ENCODE results near the gene MRPL52. TPM values are rescaled to one million over a fixed set of nuclear protein-coding genes. Genes with fewer than 3 reads are reported as not detected.
A peak's percentile ranks its signal among the peaks of the same experiment; 100 is the strongest.

Gene MRPL52
- 114 and 180 TPM in 2 replicates for total RNA-seq (2014; rRNA removed)
- percentile 84 among the genes with signal in this experiment for Bru-seq, nascent RNA
- percentile 87 among the genes with signal in this experiment for BruChase-seq, experiment 1, labeled RNA remaining after a 6-hour chase
- BruChase-seq, experiment 2, labeled RNA remaining after a 2-hour chase = percentile 80 among the genes with signal in this experiment
- long read RNA-seq, transcript MRPL52-202 (5 exons, 1,118 nt) = major isoform, 25 of 141 reads
- long read RNA-seq, transcript MRPL52-203 (5 exons, 1,111 nt) = minor isoform, 17 of 141 reads
- long read RNA-seq, transcript MRPL52-210 (4 exons, 895 nt) = minor isoform, 14 of 141 reads
- long read RNA-seq, transcript MRPL52-215 (5 exons, 398 nt) = minor isoform, 7 of 141 reads
- long read RNA-seq, partial matches to known transcripts = 65 of 141 reads
- long read RNA-seq, other reads (novel, unspliced or antisense) = 9 of 141 reads

GRCh38 chr14:22829661-22830442 is at the start of gene MRPL52:
TSS of gene MRPL52 (plus strand) at chr14:22829887. CDS start at chr14:22829913, 26 bp downstream.
- Histone ChIP-seq H3F3A (ENCODE audit: low read length, unreplicated experiment) (peaks cover 2% of the 10 kb centered on the region), H3K4me2 (ENCODE audit: low read length) (peak within 1 kb of the TSS; percentile 92), H3K4me1 (ENCODE audit: insufficient read depth, low read length) (peaks cover 17% of the 10 kb centered on the region), H3K9ac (ENCODE audit: low read length) (peak within 1 kb of the TSS; percentile 92), H2AFZ (ENCODE audit: low read length) (peak within 1 kb of the TSS; percentile 89), H3K9me3 (ENCODE audit: low read length) (no peaks in the 10 kb centered on the region), H3K27ac (ENCODE audit: low read length) (peak within 1 kb of the TSS; percentile 17), H3K4me3 (ENCODE audit: low read length) (peak within 1 kb of the TSS; percentile 96), H3K79me2 (ENCODE audit: low read length) (peaks cover 22% of the 10 kb centered on the region), H3K27me3 (ENCODE audit: low read length) (no peaks in the 10 kb centered on the region), H3K9me2 (replicated peaks; ENCODE audit: low read length) (no peaks in the 10 kb centered on the region), H3K36me3 (ENCODE audit: low read depth, low read length) (peaks cover 10% of the 10 kb centered on the region; the same call in 1 of the 2 replicates), H4K20me1 (ENCODE audit: low read length) (no peaks in the 10 kb centered on the region)
- TF ChIP-seq CTCF (conservative IDR thresholded peaks at IDR 0.05; ENCODE audit: low read depth, low read length) (no peak), EZH2 (IDR thresholded peaks at IDR 0.05; ENCODE audit: low read length, unreplicated experiment) (no peak), EZH2phosphoT487 (IDR thresholded peaks at IDR 0.05; ENCODE audit: borderline replicate concordance, low read length) (no peak)
- TSS peak; percentile 69 for BruUV-seq (replicated peaks)
- intact Hi-C loops (cut with micrococcal nuclease) = no loop called here
- ChIA-PET CTCF (interaction anchor here (0.8 to 0.9 kb wide), 2 partner anchors 23 to 82 kb away, joined by 3 to 4 read pairs; no protein-coding TSS in a partner anchor), POLR2A (ENCODE audit: unreplicated experiment) (interaction anchor here (0.7 kb wide), 1 partner anchor 179 kb away, joined by 10 read pairs; no protein-coding TSS in a partner anchor)
- DNase-seq (peak; percentile 92), ATAC-seq (peak; percentile 92)

GRCh38 chr14:22780105-22780679 is 49.5 kb upstream of the MRPL52 start:
- no TSS peak for BruUV-seq (replicated peaks)
- CTCF ChIA-PET = no interaction called here
- intact Hi-C loops (cut with micrococcal nuclease) = no loop called here

More at GRCh38 chr14:22780105-22780679, 49.5 kb upstream of the MRPL52 start:
- TF ChIP-seq EZH2 (IDR thresholded peaks at IDR 0.05; ENCODE audit: low read length, unreplicated experiment) (no peak), CTCF (conservative IDR thresholded peaks at IDR 0.05; ENCODE audit: low read depth, low read length) (no peak), EZH2phosphoT487 (IDR thresholded peaks at IDR 0.05; ENCODE audit: borderline replicate concordance, low read length) (no peak)
- Histone ChIP-seq H3K4me2 (ENCODE audit: low read length) (no peak overlapping the region), H3K27ac (ENCODE audit: low read length) (no peak overlapping the region), H3K9me3 (ENCODE audit: low read length) (no peaks in the 10 kb centered on the region), H3K36me3 (ENCODE audit: low read depth, low read length) (no peaks in the 10 kb centered on the region), H3K9me2 (replicated peaks; ENCODE audit: low read length) (no peaks in the 10 kb centered on the region), H3K4me3 (ENCODE audit: low read length) (no peak overlapping the region), H2AFZ (ENCODE audit: low read length) (no peak overlapping the region), H3F3A (ENCODE audit: low read length, unreplicated experiment) (no peaks in the 10 kb centered on the region), H3K79me2 (ENCODE audit: low read length) (no peaks in the 10 kb centered on the region), H3K4me1 (ENCODE audit: insufficient read depth, low read length) (0 out of 2 replicates have a peak, but pooled peaks cover 4% of the 10 kb centered on the region), H3K9ac (ENCODE audit: low read length) (no peak overlapping the region), H3K27me3 (ENCODE audit: low read length) (no peaks in the 10 kb centered on the region), H4K20me1 (ENCODE audit: low read length) (no peaks in the 10 kb centered on the region)
- POLR2A ChIA-PET (ENCODE audit: unreplicated experiment) = no interaction called here
- DNase-seq (no peak), ATAC-seq (no peak)

All from PC-3 (cell line).